Mesenteric fat pad (tissue), 1 donor: ENCODE results near the gene MAP2K2. TPM values are rescaled to one million over a fixed set of nuclear protein-coding genes. Genes with fewer than 3 reads are reported as not detected.

Source experiments
- DNase-seq: peaks from one replicate; pipeline ENCODE4 v3.0.0-alpha.2; 2020; ENCODE audit warnings: low spot score
- total RNA-seq: library from RNA; stranded (reverse); fragmentation: NEBNext Ultra II Directional; extraction: Animal tissue kit (Norgen Biotek cat#: 25700); gene quantifications from one replicate; pipeline ENCODE4 v1.2.1, GENCODE V29; 2021
- donor health status: DM: yes; HTN: yes; CAD: no.

MAP2K2 gene
- total RNA-seq, 1 donor from 2014 or later: 110 TPM

- no peak for DNase-seq
Measured at GRCh38 chr19:4061683-4062418, 62.1 kb downstream of the MAP2K2 start.

GRCh38 chr19:4061178-4061682 lies 62.7 kb downstream of the MAP2K2 start:
- peak; percentile 96 for DNase-seq

- no peak for DNase-seq
Measured at GRCh38 chr19:4060621-4061177, 63.2 kb downstream of the MAP2K2 start.

- DNase-seq: no peak
Measured at GRCh38 chr19:4059891-4060620, 63.9 kb downstream of the MAP2K2 start.

- DNase-seq: no peak
Measured at GRCh38 chr19:4059453-4059871, 64.5 kb downstream of the MAP2K2 start.

DNA sequence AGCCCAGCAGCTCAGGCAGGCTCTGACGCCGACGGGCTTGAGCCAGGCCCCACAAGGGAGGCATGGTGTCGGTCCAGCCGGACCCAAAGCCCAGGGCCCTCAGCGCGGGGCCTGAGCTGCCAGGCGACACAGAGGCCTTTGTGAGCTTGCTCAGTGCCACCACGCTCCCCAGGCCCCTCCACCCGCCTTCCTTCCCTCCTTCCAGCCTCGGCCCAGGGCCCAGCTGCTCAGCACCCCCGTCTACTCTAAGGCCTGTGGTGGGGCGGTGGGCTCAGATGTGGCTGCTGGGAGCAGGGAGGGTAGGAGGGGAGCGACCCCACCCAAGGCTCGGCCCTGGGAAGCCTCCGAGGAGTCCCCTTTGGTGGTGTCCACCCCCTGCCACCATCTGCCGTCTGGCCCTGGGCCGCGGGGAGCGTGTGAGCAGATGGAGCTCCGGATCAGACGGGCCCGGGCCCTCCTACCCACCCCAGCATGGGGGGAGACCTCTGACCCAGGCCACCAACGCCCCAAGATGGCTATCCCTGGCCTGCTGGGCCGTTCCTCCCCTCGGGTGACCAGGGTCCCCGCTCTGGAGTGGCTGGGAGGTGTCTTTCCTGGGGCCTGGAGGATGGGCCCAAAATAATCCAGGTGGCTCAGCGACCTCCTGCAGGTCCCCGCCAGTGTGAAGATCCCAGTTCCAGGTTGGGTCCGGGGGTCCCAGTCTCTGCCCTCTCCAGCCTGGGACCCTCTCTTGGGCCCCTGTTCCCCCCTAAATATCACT lies 65.0 kb downstream of the MAP2K2 start:
- no peak for DNase-seq

- DNase-seq: peak; percentile 97
Measured at GRCh38 chr19:4057931-4058692, 65.8 kb downstream of the MAP2K2 start.

GRCh38 chr19:4055209-4055552 lies 68.7 kb downstream of the MAP2K2 start:
- DNase-seq: no peak

DNA sequence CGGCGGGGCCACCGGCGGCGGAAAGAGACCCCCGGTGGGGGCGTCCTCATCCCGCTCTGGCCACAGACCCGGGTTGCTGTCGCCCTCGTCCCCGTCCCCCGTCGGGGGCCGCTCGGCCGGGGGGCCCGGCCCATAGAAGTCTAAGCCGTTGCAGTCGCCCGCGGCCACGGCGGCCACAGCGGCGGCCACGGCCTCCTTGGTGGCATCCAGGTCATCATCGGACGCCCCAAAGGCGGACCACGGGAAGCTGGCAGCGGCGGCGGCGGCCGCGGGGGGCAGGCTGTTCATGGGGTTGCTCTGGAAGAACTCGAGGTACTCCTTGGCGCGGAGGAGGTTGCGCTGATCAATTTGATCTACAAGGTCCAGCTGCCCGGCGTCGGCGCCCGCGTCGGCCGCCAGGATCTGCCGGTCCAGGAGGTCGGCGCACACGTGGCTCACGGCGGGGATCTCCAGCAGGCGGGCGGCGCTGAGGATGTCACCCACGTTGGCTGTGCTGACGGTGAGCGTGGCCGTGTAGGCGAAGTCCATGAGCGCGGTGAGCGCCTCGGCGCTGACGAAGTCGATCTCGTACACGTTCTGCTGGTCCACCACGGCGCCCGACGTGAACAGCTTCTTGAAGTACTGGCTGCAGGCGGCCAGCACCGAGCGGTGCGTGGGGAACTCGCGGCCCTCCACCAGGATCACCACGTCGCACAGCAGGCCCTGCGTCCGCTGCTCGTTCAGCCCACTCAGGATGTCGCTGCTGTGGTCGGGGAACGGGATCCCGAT lies 69.3 kb downstream of the MAP2K2 start:
- no peak for DNase-seq

DNA sequence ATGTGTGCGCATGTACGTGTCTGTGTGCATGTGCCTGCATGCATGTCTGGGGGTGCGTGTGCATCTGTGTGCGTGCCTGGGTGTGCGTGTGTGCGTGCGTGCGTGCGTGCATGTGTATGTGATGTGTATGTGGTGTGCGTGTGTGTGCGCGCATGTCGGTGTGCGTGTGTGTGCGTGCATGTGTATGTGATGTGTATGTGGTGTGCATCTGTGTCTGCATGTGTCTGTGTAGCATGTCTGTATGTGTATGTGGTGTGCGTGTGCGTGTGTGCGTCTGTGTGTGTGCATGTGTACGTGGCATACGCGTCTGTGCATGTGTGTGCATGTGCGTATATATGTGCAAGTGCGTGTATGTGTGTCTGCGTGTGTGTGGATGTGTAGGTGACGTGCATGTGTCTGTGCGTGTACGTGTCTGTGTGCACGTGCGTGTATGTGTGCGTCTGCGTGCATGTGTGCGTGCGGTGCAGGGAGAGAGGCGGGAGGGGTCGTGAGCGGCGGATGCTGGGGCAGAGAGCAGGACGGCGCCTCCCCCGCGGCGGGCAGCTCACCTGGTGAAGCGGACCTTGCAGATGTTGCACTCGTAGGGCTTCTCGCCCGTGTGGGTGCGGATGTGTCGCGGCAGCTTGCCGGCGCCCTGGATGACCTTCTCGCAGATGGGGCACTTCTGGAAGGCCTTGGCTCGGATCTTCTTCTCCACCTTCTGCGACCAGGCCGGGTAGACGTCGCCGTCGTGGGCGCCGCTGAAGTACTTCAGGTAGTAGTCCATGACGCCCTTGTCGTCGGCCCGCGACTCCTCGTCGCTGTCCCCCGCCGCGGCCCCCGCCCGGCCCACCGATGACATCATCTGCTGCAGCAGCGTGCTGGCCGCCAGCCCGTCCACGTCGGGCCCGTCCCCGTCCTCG lies 70.2 kb downstream of the MAP2K2 start:
- no peak for DNase-seq

DNA sequence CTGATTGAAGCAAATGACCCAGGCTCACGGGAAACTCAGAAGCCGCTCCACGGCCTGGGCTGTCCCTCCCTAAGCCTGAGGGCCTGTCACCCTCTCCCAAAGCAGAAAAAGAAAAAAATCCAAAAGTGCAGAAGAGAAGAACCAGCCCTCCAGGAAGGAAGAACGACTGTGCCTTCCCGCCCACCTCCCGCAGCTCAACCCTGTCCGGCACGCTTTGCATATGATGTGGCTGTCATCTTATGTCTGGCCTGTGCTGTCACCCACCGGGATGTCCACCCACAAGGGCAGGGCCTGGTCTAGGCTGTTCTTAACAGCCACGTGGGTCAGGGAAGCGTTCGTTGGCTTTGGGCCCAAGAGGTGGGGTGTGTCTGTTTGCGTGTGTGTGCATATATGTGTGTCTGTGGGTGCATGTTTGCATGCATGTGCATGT lies 70.9 kb downstream of the MAP2K2 start:
- no peak for DNase-seq

GRCh38 chr19:4052114-4052992 lies 71.6 kb downstream of the MAP2K2 start:
- no peak for DNase-seq

DNA sequence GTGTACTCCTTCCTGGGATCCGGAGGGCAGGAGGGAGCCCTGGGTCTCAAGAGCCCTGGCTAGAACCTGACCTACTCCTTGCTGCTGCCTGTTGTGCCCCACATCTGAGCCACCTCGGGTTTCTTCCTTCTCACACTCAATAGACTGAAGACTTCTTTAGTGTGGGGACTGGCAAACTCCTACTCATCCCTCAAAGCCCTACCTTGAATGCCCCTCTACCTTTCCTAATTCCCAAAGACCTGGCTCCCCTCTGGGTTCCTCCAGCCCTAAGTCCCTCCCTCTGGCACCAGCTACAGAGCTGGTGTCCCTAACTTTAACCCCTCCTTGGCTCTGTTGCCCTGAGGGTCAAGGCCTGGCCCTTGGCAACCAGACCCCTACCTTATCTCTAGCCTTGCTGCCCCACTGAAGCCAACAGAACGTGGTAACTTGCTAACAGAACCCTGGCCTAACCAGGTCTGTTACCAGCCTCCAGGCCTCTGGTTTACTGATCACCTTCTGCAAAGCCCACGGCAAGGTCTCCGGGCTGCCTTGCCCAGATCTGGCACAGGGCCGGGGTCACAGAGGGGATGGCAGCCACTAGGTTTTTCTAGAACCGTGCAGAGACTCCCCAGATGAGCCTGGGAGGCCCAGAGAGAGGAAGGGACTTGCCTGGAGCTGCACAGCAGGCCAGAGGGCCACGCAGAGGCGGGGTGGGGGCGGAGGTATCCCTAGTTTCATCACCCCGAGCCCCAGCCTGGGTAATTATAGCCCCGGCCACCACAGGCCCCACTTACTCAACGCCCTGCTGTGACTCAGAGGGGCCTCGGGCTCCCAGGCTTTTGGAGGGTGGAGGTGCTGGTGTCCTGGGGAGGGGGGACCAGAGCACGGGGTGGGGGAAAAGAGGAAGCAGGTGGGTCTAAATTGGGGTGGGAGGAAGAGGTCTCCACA lies 72.5 kb downstream of the MAP2K2 start:
- DNase-seq: no peak

GRCh38 chr19:4049432-4049831 lies 74.5 kb downstream of the MAP2K2 start:
- no peak for DNase-seq

- no peak for DNase-seq
Measured at GRCh38 chr19:4046946-4047683, 76.8 kb downstream of the MAP2K2 start.

DNA sequence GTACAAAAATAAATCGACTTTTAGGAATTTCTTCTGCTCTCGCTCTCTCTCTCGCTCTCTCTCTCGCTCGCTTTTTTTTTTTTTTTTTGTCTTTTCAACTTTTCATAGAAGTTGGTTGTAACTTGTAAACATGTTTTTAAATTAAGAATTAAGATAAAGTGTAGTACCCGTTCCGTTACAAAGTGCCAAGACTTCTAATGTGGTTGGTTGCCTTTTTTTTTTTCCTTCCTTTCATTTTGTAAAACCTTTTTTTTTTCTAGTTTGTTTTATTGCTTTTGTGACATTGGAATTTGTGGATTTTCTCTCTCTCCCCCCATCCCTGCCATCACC lies 77.6 kb downstream of the MAP2K2 start:
- no peak for DNase-seq
